Activated gamma-delta T cell treated with anti-CD3 and anti-CD28 coated beads, Interleukin-2, amount 50 U/mL, for 16 hours (primary cell): ENCODE measurements around the gene MRPS2.
"Not testable (repeated sequence)": the region's sequence is repeated elsewhere in the genome, so short reads cannot be mapped to it uniquely, and the experiment has no call there.

ENCODE experiments used
- DNase-seq: peaks from one replicate; pipeline ENCODE4 v3.0.0-alpha.2; 2020; ENCODE audit warnings: low read depth

Gene MRPS2

GRCh38 chr9:135500525-135501260 is at the start of gene MRPS2:
MRPS2 (plus strand) TSS chr9:135500682; CDS start chr9:135500711, 29 bp downstream.
- DNase-seq: peak; percentile 74

GRCh38 chr9:135450956-135451355 is 49.5 kb upstream of the MRPS2 start:
- DNase-seq: no peak

- not testable (repeated sequence) for DNase-seq
Observed at GRCh38 chr9:135451909-135452308, 48.6 kb upstream of the MRPS2 start.

- no peak for DNase-seq
Observed at GRCh38 chr9:135454737-135455136, 45.7 kb upstream of the MRPS2 start.

- DNase-seq: no peak
Observed at GRCh38 chr9:135455401-135456030, 45.0 kb upstream of the MRPS2 start.

- no peak for DNase-seq
Observed at GRCh38 chr9:135456436-135457104, 43.9 kb upstream of the MRPS2 start.

GRCh38 chr9:135458478-135458877 is 42.0 kb upstream of the MRPS2 start:
- not testable (repeated sequence) for DNase-seq

GRCh38 chr9:135461936-135462335 is 38.5 kb upstream of the MRPS2 start:
- no peak for DNase-seq

GRCh38 chr9:135463140-135463539 is 37.3 kb upstream of the MRPS2 start:
- DNase-seq: no peak

GRCh38 chr9:135464181-135464580 is 36.3 kb upstream of the MRPS2 start:
- no peak for DNase-seq

GRCh38 chr9:135468854-135469521 is 31.5 kb upstream of the MRPS2 start:
- no peak for DNase-seq

- DNase-seq: no peak
Observed at GRCh38 chr9:135471791-135472640, 28.5 kb upstream of the MRPS2 start.

- DNase-seq: no peak
Observed at GRCh38 chr9:135473972-135474543, 26.4 kb upstream of the MRPS2 start.

- DNase-seq: no peak
Observed at GRCh38 chr9:135474915-135475314, 25.6 kb upstream of the MRPS2 start.

- DNase-seq: no peak
Observed at GRCh38 chr9:135476561-135477355, 23.7 kb upstream of the MRPS2 start.

- DNase-seq: no peak
Observed at GRCh38 chr9:135478191-135478590, 22.3 kb upstream of the MRPS2 start.

GRCh38 chr9:135478829-135479468 is 21.5 kb upstream of the MRPS2 start:
- DNase-seq: no peak

GRCh38 chr9:135479469-135480052 is 20.9 kb upstream of the MRPS2 start, which contains the start of gene PPP1R26:
PPP1R26 (plus strand) TSS chr9:135479782; CDS start chr9:135484511, 4,729 bp downstream.
- no peak for DNase-seq
